ENCODE results near the gene DLG2.

The DLG2 gene

DNA sequence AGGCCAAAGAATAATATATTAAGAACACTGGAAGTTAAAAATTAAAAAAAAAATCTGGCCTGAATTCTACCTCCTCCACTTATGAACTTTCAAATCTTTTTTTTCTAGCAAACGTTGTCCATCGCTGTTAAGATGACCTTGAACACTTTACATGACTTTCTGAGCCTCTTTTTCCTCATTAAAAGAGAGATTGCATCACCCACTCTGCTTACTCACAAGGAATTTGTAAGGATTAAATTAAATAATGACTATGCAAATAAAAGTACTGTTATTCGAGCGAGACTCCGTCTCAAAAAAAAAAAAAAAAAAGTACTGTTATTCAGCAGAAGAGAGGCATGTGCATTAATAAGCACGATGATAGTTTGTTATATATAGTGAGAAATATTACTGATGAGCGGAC, 2055.8 kb downstream of the DLG2 start:
- no peak for DNase-seq (ENCODE audit: low read depth in 1 of 2, low spot score in 1 of 2)
- Histone ChIP-seq H3K27me3 (ENCODE audit: insufficient read depth, poor library complexity, severe bottlenecking) (no peaks in the 10 kb centered on the region), H3K27ac (replicated peaks) (no peak overlapping the region), H3K4me3 (replicated peaks; ENCODE audit: insufficient read depth, low read length) (no peak overlapping the region)
- no peak for TF ChIP-seq POLR2AphosphoS5 (IDR thresholded peaks at IDR 0.05; ENCODE audit: low read depth)
- no peak for TF ChIP-seq CTCF (IDR thresholded peaks at IDR 0.05; ENCODE audit: insufficient read depth, low read length)
- no peak for TF ChIP-seq REST (IDR thresholded peaks at IDR 0.05; ENCODE audit: insufficient replicate concordance, low read depth)

GRCh38 chr11:83569134-83569805, 2057.9 kb downstream of the DLG2 start:
- Histone ChIP-seq H3K27ac (replicated peaks) (no peak overlapping the region), H3K27me3 (ENCODE audit: insufficient read depth, poor library complexity, severe bottlenecking) (no peaks in the 10 kb centered on the region), H3K4me3 (replicated peaks; ENCODE audit: insufficient read depth, low read length) (no peak overlapping the region)
- DNase-seq (ENCODE audit: low read depth in 1 of 2, low spot score in 1 of 2), result no peak
- TF ChIP-seq POLR2AphosphoS5 (IDR thresholded peaks at IDR 0.05; ENCODE audit: low read depth) (no peak), CTCF (IDR thresholded peaks at IDR 0.05; ENCODE audit: insufficient read depth, low read length) (no peak), REST (IDR thresholded peaks at IDR 0.05; ENCODE audit: insufficient replicate concordance, low read depth) (no peak), SPI1 (IDR thresholded peaks at IDR 0.05; ENCODE audit: borderline replicate concordance, low read depth) (no peak), GABPA (IDR thresholded peaks at IDR 0.05; ENCODE audit: low read depth) (no peak)

DNA sequence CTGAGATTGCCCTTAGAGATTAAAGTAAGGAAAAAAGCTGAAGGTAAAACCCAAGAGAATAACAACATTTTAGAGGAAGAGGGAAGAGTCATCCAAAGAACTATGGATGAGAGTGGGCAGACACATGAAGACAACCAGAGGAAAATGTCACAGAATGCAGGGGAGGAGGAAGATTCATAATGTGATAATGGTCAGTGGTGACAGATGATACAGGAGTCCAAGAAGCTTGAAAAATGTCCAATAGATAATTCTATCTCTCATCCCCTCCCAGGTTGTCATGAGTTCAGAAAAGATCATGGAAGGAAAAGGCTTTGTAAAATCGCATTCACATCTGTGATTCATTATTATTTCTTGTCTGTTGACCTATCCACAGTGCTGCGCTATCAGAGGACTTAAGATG, 2058.6 kb downstream of the DLG2 start:
- no peaks in the 10 kb centered on the region for H3K27me3 ChIP-seq (ENCODE audit: insufficient read depth, poor library complexity, severe bottlenecking)
- no peak for DNase-seq (ENCODE audit: low read depth in 1 of 2, low spot score in 1 of 2)

More for the DNA sequence above, 2058.6 kb downstream of the DLG2 start:
- TF ChIP-seq REST (IDR thresholded peaks at IDR 0.05; ENCODE audit: insufficient replicate concordance, low read depth), result no peak
- no peak for TF ChIP-seq SPI1 (IDR thresholded peaks at IDR 0.05; ENCODE audit: borderline replicate concordance, low read depth)
- no peak for TF ChIP-seq CTCF (IDR thresholded peaks at IDR 0.05; ENCODE audit: insufficient read depth, low read length)
- no peak for TF ChIP-seq GABPA (IDR thresholded peaks at IDR 0.05; ENCODE audit: low read depth)
- no peak for TF ChIP-seq POLR2AphosphoS5 (IDR thresholded peaks at IDR 0.05; ENCODE audit: low read depth)
- Histone ChIP-seq H3K4me3 (replicated peaks; ENCODE audit: insufficient read depth, low read length) (no peak overlapping the region), H3K27ac (replicated peaks) (no peak overlapping the region)
